ENCODE data around the gene FKBP10.
"Not testable (repeated sequence)": the region's sequence is repeated elsewhere in the genome, so short reads cannot be mapped to it uniquely, and the experiment has no call there.

FKBP10 gene

GRCh38 chr17:41775394-41776226, 37.2 kb upstream of the FKBP10 start:
- no peak for TF ChIP-seq ZNF274 (IDR thresholded peaks at IDR 0.05; ENCODE audit: low read depth, low read length)
- no peak overlapping the region for H3K4me3 ChIP-seq (ENCODE audit: low read length)

GRCh38 chr17:41776262-41776900, 36.4 kb upstream of the FKBP10 start:
- H3K4me3 ChIP-seq (ENCODE audit: low read length) = not testable (repeated sequence)

- H3K4me3 ChIP-seq (ENCODE audit: low read length) = no peak overlapping the region
- TF ChIP-seq ZNF274 (IDR thresholded peaks at IDR 0.05; ENCODE audit: low read depth, low read length) = no peak
These were observed 35.6 kb upstream of the FKBP10 start for GRCh38 chr17:41777157-41777573.

- no peak overlapping the region for H3K4me3 ChIP-seq (ENCODE audit: low read length)
- TF ChIP-seq ZNF274 (IDR thresholded peaks at IDR 0.05; ENCODE audit: low read depth, low read length) = no peak
These were observed 35.1 kb upstream of the FKBP10 start for GRCh38 chr17:41777574-41778188.

GRCh38 chr17:41779954-41780353, 32.9 kb upstream of the FKBP10 start:
- no peak for TF ChIP-seq ZNF274 (IDR thresholded peaks at IDR 0.05; ENCODE audit: low read depth, low read length)
- H3K4me3 ChIP-seq (ENCODE audit: low read length) = no peak overlapping the region

- TF ChIP-seq ZNF274 (IDR thresholded peaks at IDR 0.05; ENCODE audit: low read depth, low read length) = no peak
- H3K4me3 ChIP-seq (ENCODE audit: low read length) = no peak overlapping the region
These were observed 31.2 kb upstream of the FKBP10 start for GRCh38 chr17:41781404-41782110.

GRCh38 chr17:41782142-41782541, 30.7 kb upstream of the FKBP10 start:
- no peak overlapping the region for H3K4me3 ChIP-seq (ENCODE audit: low read length)
- TF ChIP-seq ZNF274 (IDR thresholded peaks at IDR 0.05; ENCODE audit: low read depth, low read length) = no peak

- TF ChIP-seq ZNF274 (IDR thresholded peaks at IDR 0.05; ENCODE audit: low read depth, low read length) = no peak
- no peak overlapping the region for H3K4me3 ChIP-seq (ENCODE audit: low read length)
These were observed 28.5 kb upstream of the FKBP10 start for GRCh38 chr17:41784207-41784744.

- TF ChIP-seq ZNF274 (IDR thresholded peaks at IDR 0.05; ENCODE audit: low read depth, low read length) = no peak
- H3K4me3 ChIP-seq (ENCODE audit: low read length) = peak overlapping the region; percentile 40; the same call in 1 of the 2 replicates
These were observed 27.5 kb upstream of the FKBP10 start for GRCh38 chr17:41785091-41785858.

GRCh38 chr17:41785859-41786226, 27.0 kb upstream of the FKBP10 start:
- H3K4me3 ChIP-seq (ENCODE audit: low read length) = peak overlapping the region; percentile 40; the same call in 1 of the 2 replicates
- no peak for TF ChIP-seq ZNF274 (IDR thresholded peaks at IDR 0.05; ENCODE audit: low read depth, low read length)

GRCh38 chr17:41786227-41787020, 26.4 kb upstream of the FKBP10 start, which contains the start of gene JUP:
Gene JUP (minus strand): TSS chr17:41786711. CDS start chr17:41771854, 14,857 bp downstream.
- H3K4me3 ChIP-seq (ENCODE audit: low read length) = peak within 1 kb of the TSS; percentile 40; the same call in 1 of the 2 replicates
- no peak for TF ChIP-seq ZNF274 (IDR thresholded peaks at IDR 0.05; ENCODE audit: low read depth, low read length)

- TF ChIP-seq ZNF274 (IDR thresholded peaks at IDR 0.05; ENCODE audit: low read depth, low read length) = no peak
- H3K4me3 ChIP-seq (ENCODE audit: low read length) = no peak overlapping the region
These were observed 25.8 kb upstream of the FKBP10 start for GRCh38 chr17:41787021-41787418.

All from GM08714 (cell line).